ENCODE measurements around the gene SPATA25.

The SPATA25 gene

DNA sequence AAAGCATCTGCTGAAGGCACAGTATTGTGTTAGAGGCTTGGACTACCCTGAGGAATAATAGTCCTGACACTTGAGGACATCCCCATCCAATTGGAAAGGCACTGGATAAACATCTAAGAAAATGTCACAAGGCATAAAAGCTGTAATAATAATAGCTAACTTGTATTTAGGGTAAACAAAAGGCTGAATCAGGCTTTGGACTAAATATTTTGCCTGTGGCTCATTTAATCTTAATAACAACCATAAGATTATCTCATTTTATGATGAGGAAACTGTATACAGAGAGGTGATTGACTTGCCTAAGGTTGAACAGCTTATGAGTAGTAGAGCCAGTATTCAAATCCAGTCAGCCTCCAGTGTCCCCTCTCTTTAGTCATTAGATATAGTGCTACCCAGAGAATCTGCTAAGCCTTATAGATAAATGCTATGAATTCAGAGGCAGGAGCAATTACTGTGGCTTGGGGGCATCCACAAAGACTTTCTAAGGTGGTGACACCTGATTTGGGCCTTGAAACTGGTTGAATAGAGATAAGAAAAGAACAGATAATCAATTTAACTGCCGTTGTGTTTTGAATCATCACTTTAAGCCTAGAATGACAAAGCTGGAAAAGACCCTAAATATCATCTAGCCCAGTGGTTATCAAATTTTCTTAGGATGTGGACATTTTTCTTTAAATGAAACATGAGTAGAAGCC, 13.9 kb downstream of the SPATA25 start:
- no peaks in the 10 kb centered on the region for H4K20me1 ChIP-seq (ENCODE audit: low read depth, low read length)
- no peak overlapping the region for H2AFZ ChIP-seq (ENCODE audit: low read depth, low read length, severe bottlenecking)
- H3F3A ChIP-seq (ENCODE audit: insufficient read depth) = no peaks in the 10 kb centered on the region
- no peaks in the 10 kb centered on the region for H3K79me2 ChIP-seq (ENCODE audit: insufficient read depth, low read length)
- H3K9me2 ChIP-seq (replicated peaks; ENCODE audit: insufficient read depth, low read length) = no peaks in the 10 kb centered on the region
- no peak overlapping the region for H3K4me2 ChIP-seq (ENCODE audit: low read depth, low read length, poor library complexity, severe bottlenecking)
- H3K9me3 ChIP-seq (ENCODE audit: insufficient read depth, low read length) = no peaks in the 10 kb centered on the region
- H3K27ac ChIP-seq (ENCODE audit: low read depth, low read length) = no peak overlapping the region
- H3K4me3 ChIP-seq (ENCODE audit: insufficient read depth, low read length, poor library complexity, severe bottlenecking) = no peak overlapping the region
- no peaks in the 10 kb centered on the region for H3K27me3 ChIP-seq (ENCODE audit: low read length)
- no peak overlapping the region for H3K9ac ChIP-seq (ENCODE audit: low read length)
- no peaks in the 10 kb centered on the region for H3K36me3 ChIP-seq (ENCODE audit: low read length)
- no peak for TF ChIP-seq EZH2phosphoT487 (conservative IDR thresholded peaks at IDR 0.05; ENCODE audit: low read length)
- no peak for TF ChIP-seq CTCF (IDR thresholded peaks at IDR 0.05; ENCODE audit: insufficient read depth, low read length, poor library complexity, severe bottlenecking)

DNA sequence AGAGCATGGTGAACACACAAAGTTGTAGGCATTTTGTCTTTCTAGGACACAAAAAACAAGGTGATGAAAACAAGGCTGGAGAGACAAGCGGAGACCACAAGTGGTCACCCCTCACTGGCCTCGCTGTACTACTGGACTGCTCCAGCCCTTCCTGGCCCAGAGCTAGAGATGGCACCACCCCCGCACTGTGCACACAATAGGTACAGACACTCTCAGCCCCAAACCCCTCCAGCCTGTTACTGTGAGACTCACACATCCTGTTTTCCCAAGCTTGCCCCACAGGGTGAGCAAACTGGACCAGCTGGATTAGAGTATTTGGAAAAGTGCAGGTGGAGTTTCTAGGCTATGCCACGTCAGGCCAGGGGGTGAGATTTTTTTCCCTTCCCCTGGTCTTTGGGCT, 14.8 kb downstream of the SPATA25 start:
- no peak for TF ChIP-seq EZH2phosphoT487 (conservative IDR thresholded peaks at IDR 0.05; ENCODE audit: low read length)
- TF ChIP-seq CTCF (IDR thresholded peaks at IDR 0.05; ENCODE audit: insufficient read depth, low read length, poor library complexity, severe bottlenecking) = no peak
- Histone ChIP-seq H3K9me3 (ENCODE audit: insufficient read depth, low read length) (no peaks in the 10 kb centered on the region), H3K4me3 (ENCODE audit: insufficient read depth, low read length, poor library complexity, severe bottlenecking) (no peak overlapping the region), H2AFZ (ENCODE audit: low read depth, low read length, severe bottlenecking) (no peak overlapping the region), H3K27me3 (ENCODE audit: low read length) (no peaks in the 10 kb centered on the region), H4K20me1 (ENCODE audit: low read depth, low read length) (no peaks in the 10 kb centered on the region), H3K4me2 (ENCODE audit: low read depth, low read length, poor library complexity, severe bottlenecking) (no peak overlapping the region), H3F3A (ENCODE audit: insufficient read depth) (no peaks in the 10 kb centered on the region), H3K9ac (ENCODE audit: low read length) (no peak overlapping the region), H3K9me2 (replicated peaks; ENCODE audit: insufficient read depth, low read length) (no peaks in the 10 kb centered on the region), H3K36me3 (ENCODE audit: low read length) (no peaks in the 10 kb centered on the region), H3K79me2 (ENCODE audit: insufficient read depth, low read length) (no peaks in the 10 kb centered on the region), H3K27ac (ENCODE audit: low read depth, low read length) (no peak overlapping the region)

DNA sequence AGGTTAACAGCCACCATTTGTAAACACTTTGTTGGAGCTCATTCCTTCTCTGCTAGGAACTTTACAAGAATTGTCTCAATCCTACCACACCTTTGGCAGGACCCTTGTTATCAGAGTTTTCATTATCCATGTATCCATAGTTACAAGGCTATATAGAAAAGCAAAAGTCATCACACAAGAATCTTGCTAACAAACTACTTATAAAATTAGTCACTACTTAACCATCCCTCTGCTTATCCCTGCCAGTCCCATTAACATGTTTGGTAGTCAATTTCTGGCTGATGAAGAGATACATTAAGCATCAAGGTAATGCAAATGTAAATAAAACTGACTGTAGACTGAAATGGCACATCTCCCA, 19.6 kb downstream of the SPATA25 start:
- Histone ChIP-seq H3K9ac (ENCODE audit: low read length) (no peak overlapping the region), H4K20me1 (ENCODE audit: low read depth, low read length) (no peaks in the 10 kb centered on the region), H3K4me2 (ENCODE audit: low read depth, low read length, poor library complexity, severe bottlenecking) (no peak overlapping the region)

More for the DNA sequence above, 19.6 kb downstream of the SPATA25 start:
- TF ChIP-seq EZH2phosphoT487 (conservative IDR thresholded peaks at IDR 0.05; ENCODE audit: low read length) (no peak), CTCF (IDR thresholded peaks at IDR 0.05; ENCODE audit: insufficient read depth, low read length, poor library complexity, severe bottlenecking) (no peak)
- H3F3A ChIP-seq (ENCODE audit: insufficient read depth) = no peaks in the 10 kb centered on the region
- no peak overlapping the region for H2AFZ ChIP-seq (ENCODE audit: low read depth, low read length, severe bottlenecking)
- H3K9me2 ChIP-seq (replicated peaks; ENCODE audit: insufficient read depth, low read length) = no peaks in the 10 kb centered on the region
- H3K79me2 ChIP-seq (ENCODE audit: insufficient read depth, low read length) = no peaks in the 10 kb centered on the region
- H3K9me3 ChIP-seq (ENCODE audit: insufficient read depth, low read length) = no peaks in the 10 kb centered on the region
- H3K27me3 ChIP-seq (ENCODE audit: low read length) = no peaks in the 10 kb centered on the region
- H3K27ac ChIP-seq (ENCODE audit: low read depth, low read length) = no peak overlapping the region
- no peaks in the 10 kb centered on the region for H3K36me3 ChIP-seq (ENCODE audit: low read length)
- H3K4me3 ChIP-seq (ENCODE audit: insufficient read depth, low read length, poor library complexity, severe bottlenecking) = no peak overlapping the region
